Left lung (tissue), 10 donors: ENCODE measurements around the gene NKAP. TPM values are rescaled to one million over a fixed set of nuclear protein-coding genes. Genes with fewer than 3 reads are reported as not detected.
A peak's percentile ranks its signal among the peaks of the same experiment; 100 is the strongest.
"Not testable (repeated sequence)": the region's sequence is repeated elsewhere in the genome, so short reads cannot be mapped to it uniquely, and the experiment has no call there.

Source experiments
- ATAC-seq: fragments of 200-7000 bp; cut with Tn5 transposase; one replicate; pipeline ENCODE4 v1.9.1; 2020; ENCODE audit warnings: moderate library complexity
- DNase-seq, 4 donors: peaks; one replicate each; pipeline ENCODE4 v3.0.0-alpha.2; 2013 to 2020
- H3K27ac ChIP-seq, 2 donors: fragments of 200-600 bp; sonication (generic) in 1 of 2; one replicate each; pipeline versions ENCODE4 v1.5.0 to v1.8.0; 2020 to 2021
- H3K27me3 ChIP-seq, 2 donors: fragments of 200-600 bp; sonication (generic) in 1 of 2; one replicate each; pipeline versions ENCODE4 v1.5.0 to v1.8.0; 2020 to 2021
- H3K36me3 ChIP-seq, 2 donors: fragments of 200-600 bp; sonication (generic) in 1 of 2; one replicate each; pipeline versions ENCODE4 v1.5.0 to v1.8.0; 2020 to 2021
- H3K4me1 ChIP-seq, 2 donors: fragments of 200-600 bp; one replicate each; pipeline ENCODE4 v1.8.0; 2021
- H3K4me3 ChIP-seq, 2 donors: fragments of 200-600 bp; sonication (generic) in 1 of 2; one replicate each; pipeline versions ENCODE4 v1.5.0 to v1.8.0; 2020 to 2021; ENCODE audit warnings: mild to moderate bottlenecking in 1 of 2
- H3K9me3 ChIP-seq, 2 donors: fragments of 200-600 bp; sonication (generic) in 1 of 2; one replicate each; pipeline versions ENCODE4 v1.5.0 to v1.8.0; 2020 to 2021
- CTCF ChIP-seq, 2 donors: fragments of 200-600 bp; sonication (generic) in 1 of 2; IDR thresholded peaks; one replicate each; pipeline versions ENCODE4 v1.5.0 to v1.8.0; 2021; ENCODE audit warnings: antibody characterized with exemption in 2 of 2
- intact Hi-C, 2 donors: fragments of 100-400 bp; cut with DNase I; formaldehyde crosslinking; loops; one replicate each; pipeline versions ENCODE4 v1.11.2 to v1.14.2; 2022
- polyA plus RNA-seq, 6 donors: library from polyadenylated mRNA; unstranded; fragments of 120-200 nt; gene quantifications; one replicate each; pipeline ENCODE4 v1.2.1, GENCODE V29; 2013; ENCODE audit not compliant: insufficient read length in 6 of 6
- total RNA-seq, 2 donors: library from RNA; stranded (reverse); fragmentation: NEBNext Ultra II Directional; extraction: Animal tissue kit (Norgen Biotek cat#: 25700); gene quantifications; one replicate each; pipeline ENCODE4 v1.2.1, GENCODE V29; 2021
- donor health status: DM: no; HTN: yes; CAD: no.
- donor health status: DM: no; HTN: no; CAD: no.

NKAP gene
- total and polyA plus RNA-seq, 8 donors = 6.6 to 15.8 (median 14.0) TPM

- intact Hi-C loops = no loop called here
- ATAC-seq = no peak
- TF ChIP-seq CTCF (IDR thresholded peaks at IDR 0.05) = no peak
Measured at GRCh38 chrX:119916310-119916709, 27.2 kb downstream of the NKAP start.

GRCh38 chrX:119900976-119901375 is 42.6 kb downstream of the NKAP start:
- Histone ChIP-seq H3K4me1 (no peaks in the 10 kb centered on the region), H3K27ac (no peak overlapping the region), H3K9me3 (no peaks in the 10 kb centered on the region), H3K27me3 (no peaks in the 10 kb centered on the region), H3K36me3 (no peaks in the 10 kb centered on the region), H3K4me3 (no peak overlapping the region)
- ATAC-seq (no peak), DNase-seq (no peak)
- TF ChIP-seq CTCF (IDR thresholded peaks at IDR 0.05) = no peak
- intact Hi-C loops = no loop called here

More at GRCh38 chrX:119916310-119916709, 27.2 kb downstream of the NKAP start:
- no peak overlapping the region for H3K4me3 ChIP-seq
- H3K9me3 ChIP-seq = no peaks in the 10 kb centered on the region
- no peak overlapping the region for H3K27ac ChIP-seq
- no peak for DNase-seq
- no peaks in the 10 kb centered on the region for H3K36me3 ChIP-seq
- H3K27me3 ChIP-seq = no peaks in the 10 kb centered on the region
- H3K4me1 ChIP-seq = no peaks in the 10 kb centered on the region

- H3K27ac ChIP-seq = peak overlapping the region in 1 of 2 donors; percentile 23
- H3K36me3 ChIP-seq = no peaks in the 10 kb centered on the region
- no peak for TF ChIP-seq CTCF (IDR thresholded peaks at IDR 0.05)
- H3K4me3 ChIP-seq = no peak overlapping the region
- no peaks in the 10 kb centered on the region for H3K27me3 ChIP-seq
- intact Hi-C loops = no loop called here
- ATAC-seq (peak; percentile 70), DNase-seq (no peak)
- no peaks in the 10 kb centered on the region for H3K9me3 ChIP-seq
- no peaks in the 10 kb centered on the region for H3K4me1 ChIP-seq
Measured at GRCh38 chrX:119899125-119899524, 44.4 kb downstream of the NKAP start.

- no peaks in the 10 kb centered on the region for H3K36me3 ChIP-seq
- ATAC-seq (no peak), DNase-seq (peak in 1 of 4 donors; percentile 10)
- intact Hi-C loops = no loop called here
- no peaks in the 10 kb centered on the region for H3K27me3 ChIP-seq
- no peaks in the 10 kb centered on the region for H3K9me3 ChIP-seq
- TF ChIP-seq CTCF (IDR thresholded peaks at IDR 0.05) = no peak
- H3K4me1 ChIP-seq = no peaks in the 10 kb centered on the region
- H3K4me3 ChIP-seq = no peak within 1 kb of the TSS
- H3K27ac ChIP-seq = no peak within 1 kb of the TSS
Measured at GRCh38 chrX:119895843-119896326, 47.7 kb downstream of the NKAP start, which contains the start of gene AKAP14. AKAP14 (plus strand) TSS chrX:119895893; CDS start chrX:119903224, 7,331 bp downstream.

- H3K36me3 ChIP-seq, H3K9me3 ChIP-seq, ATAC-seq, H3K27me3 ChIP-seq, H3K4me1 ChIP-seq, H3K27ac ChIP-seq, DNase-seq, H3K4me3 ChIP-seq, intact Hi-C loops: not testable (repeated sequence)
Measured at GRCh38 chrX:119891961-119892692, 51.4 kb downstream of the NKAP start.

- H3K36me3 ChIP-seq, H3K9me3 ChIP-seq, H3K4me1 ChIP-seq, ATAC-seq, H3K27me3 ChIP-seq, H3K27ac ChIP-seq, H3K4me3 ChIP-seq, intact Hi-C loops, DNase-seq: not testable (repeated sequence)
Measured at GRCh38 chrX:119890626-119891025, 52.9 kb downstream of the NKAP start.
